DMS53 treated with DMSO at 0.1 percent for 48 hours (cell line): ENCODE measurements around the gene APOBEC4.

ENCODE experiments used
- DNase-seq: peaks from one replicate; lab custom pipeline; 2025; ENCODE audit not compliant: unreplicated experiment; lab: John Stamatoyannopoulos, UW

The APOBEC4 gene

GRCh38 chr1:183604038-183604808, 48.9 kb downstream of the APOBEC4 start:
- no peak for DNase-seq

- DNase-seq = no peak
These were observed 50.6 kb downstream of the APOBEC4 start for GRCh38 chr1:183602510-183602909.

GRCh38 chr1:183600634-183601033, 52.5 kb downstream of the APOBEC4 start:
- DNase-seq = no peak

DNA sequence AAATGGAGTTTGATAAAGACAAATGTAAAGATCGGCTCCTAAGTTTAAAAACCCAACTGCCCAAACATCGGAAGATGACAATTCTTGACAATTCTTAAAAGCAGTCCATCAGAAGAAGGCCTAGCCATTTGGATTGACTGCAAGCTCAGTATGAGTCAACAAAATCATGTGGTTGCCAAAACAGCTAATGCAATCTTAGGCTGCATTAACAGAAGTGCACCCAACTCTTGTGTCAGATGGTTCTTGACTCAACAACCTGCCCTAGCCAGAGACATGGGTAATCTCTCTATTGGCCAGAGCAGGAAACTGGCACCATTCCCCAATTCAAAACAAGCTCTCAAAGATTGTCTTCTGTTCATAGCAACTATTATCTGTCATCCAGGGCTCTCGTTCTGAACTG, 53.0 kb downstream of the APOBEC4 start:
- no peak for DNase-seq

- no peak for DNase-seq
These were observed 54.7 kb downstream of the APOBEC4 start for GRCh38 chr1:183598386-183598785.

- no peak for DNase-seq
These were observed 55.3 kb downstream of the APOBEC4 start for GRCh38 chr1:183597656-183598347.

DNA sequence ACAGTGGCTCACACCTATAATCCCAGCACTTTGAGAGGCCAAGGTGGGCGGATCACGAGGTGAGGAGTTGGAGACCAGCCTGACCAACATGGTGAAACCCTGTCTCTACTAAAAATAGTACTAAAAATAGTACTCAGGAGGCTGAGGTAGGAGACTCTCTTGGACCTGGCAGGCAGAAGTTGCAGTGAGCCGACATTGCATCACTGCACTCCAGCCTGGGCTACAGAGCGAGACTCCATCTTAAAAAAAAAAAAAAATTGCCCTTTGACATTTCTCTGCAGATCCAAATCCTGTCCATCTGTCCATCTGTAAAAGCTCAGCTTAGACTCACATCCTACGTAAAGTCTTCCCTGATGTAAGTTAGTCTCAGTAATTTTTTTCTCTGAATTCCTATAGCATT, 56.6 kb downstream of the APOBEC4 start:
- DNase-seq = no peak
